Gastrocnemius medialis (tissue), 4 donors: ENCODE results near the gene ZDHHC22.

ENCODE experiments used
- POLR2A ChIP-seq, 2 donors: fragments of 450-650 bp; IDR thresholded peaks; one replicate each; pipeline ENCODE4 v1.6.1; 2017; ENCODE audit warnings: antibody characterized with exemption in 2 of 2, mild to moderate bottlenecking in 2 of 2, moderate library complexity in 2 of 2
- TF ChIP-seq, protein P1 (sequence below), 5 experiments: fragments of 450-650 bp in 3 of 5; fragments of 200-600 bp in 2 of 5; sonication (generic) in 2 of 5; IDR thresholded peaks in 4 of 5; conservative IDR thresholded peaks in 1 of 5; 1 replicate in 4 of 5; 2 replicates in 1 of 5; pipeline ENCODE4 v1.5.1; 2016 to 2019; ENCODE audit warnings: antibody characterized with exemption in 5 of 5, mild to moderate bottlenecking in 3 of 5, moderate library complexity in 3 of 5

- TF ChIP-seq, protein P1, sequence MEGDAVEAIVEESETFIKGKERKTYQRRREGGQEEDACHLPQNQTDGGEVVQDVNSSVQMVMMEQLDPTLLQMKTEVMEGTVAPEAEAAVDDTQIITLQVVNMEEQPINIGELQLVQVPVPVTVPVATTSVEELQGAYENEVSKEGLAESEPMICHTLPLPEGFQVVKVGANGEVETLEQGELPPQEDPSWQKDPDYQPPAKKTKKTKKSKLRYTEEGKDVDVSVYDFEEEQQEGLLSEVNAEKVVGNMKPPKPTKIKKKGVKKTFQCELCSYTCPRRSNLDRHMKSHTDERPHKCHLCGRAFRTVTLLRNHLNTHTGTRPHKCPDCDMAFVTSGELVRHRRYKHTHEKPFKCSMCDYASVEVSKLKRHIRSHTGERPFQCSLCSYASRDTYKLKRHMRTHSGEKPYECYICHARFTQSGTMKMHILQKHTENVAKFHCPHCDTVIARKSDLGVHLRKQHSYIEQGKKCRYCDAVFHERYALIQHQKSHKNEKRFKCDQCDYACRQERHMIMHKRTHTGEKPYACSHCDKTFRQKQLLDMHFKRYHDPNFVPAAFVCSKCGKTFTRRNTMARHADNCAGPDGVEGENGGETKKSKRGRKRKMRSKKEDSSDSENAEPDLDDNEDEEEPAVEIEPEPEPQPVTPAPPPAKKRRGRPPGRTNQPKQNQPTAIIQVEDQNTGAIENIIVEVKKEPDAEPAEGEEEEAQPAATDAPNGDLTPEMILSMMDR (IDR thresholded peaks at IDR 0.05 in 4 of 5, conservative IDR thresholded peaks at IDR 0.05 in 1 of 5) = no peak
- no peak for TF ChIP-seq POLR2A (IDR thresholded peaks at IDR 0.05)
Observed at GRCh38 chr14:77086017-77086727, 55.4 kb downstream of the ZDHHC22 start.
